Testis (tissue), 3 donors: ENCODE measurements around the gene BABAM2. TPM values are rescaled to one million over a fixed set of nuclear protein-coding genes. Genes with fewer than 3 reads are reported as not detected.

Experiments used
- DNase-seq: peaks from one replicate; pipeline ENCODE4 v3.0.0-alpha.2; 2019
- H3K27ac ChIP-seq, 2 donors: fragments of 200-600 bp; sonication (generic); one replicate each; pipeline ENCODE4 v1.5.1; 2019
- H3K27me3 ChIP-seq: fragments of 200-600 bp; sonication (generic); one replicate; pipeline ENCODE4 v1.5.1; 2019
- H3K36me3 ChIP-seq: fragments of 200-600 bp; sonication (generic); one replicate; pipeline ENCODE4 v1.5.1; 2017; ENCODE audit warnings: low read depth; ENCODE audit errors: missing control alignments
- H3K4me1 ChIP-seq: fragments of 200-600 bp; sonication (generic); one replicate; pipeline ENCODE4 v1.5.1; 2019
- H3K4me3 ChIP-seq, 2 donors: fragments of 200-600 bp; sonication (generic); one replicate each; pipeline ENCODE4 v1.5.1; 2017 to 2019
- H3K9me3 ChIP-seq: fragments of 200-600 bp; sonication (generic); one replicate; pipeline ENCODE4 v1.5.1; 2017
- CTCF ChIP-seq, 3 experiments: fragments of 450-650 bp in 2 of 3; fragments of 200-600 bp in 1 of 3; sonication (generic) in 1 of 3; IDR thresholded peaks; one replicate each; pipeline ENCODE4 v1.5.1; 2016 to 2019; ENCODE audit warnings: antibody characterized with exemption in 3 of 3, mild to moderate bottlenecking in 2 of 3, moderate library complexity in 1 of 3
- POLR2A ChIP-seq: fragments of 450-650 bp; IDR thresholded peaks from one replicate; pipeline ENCODE4 v1.6.1; 2017; ENCODE audit warnings: antibody characterized with exemption, mild to moderate bottlenecking, moderate library complexity
- WGBS, 2 donors: methylation state at CpG; one replicate each; pipeline ENCODE4 v1.1.5; 2018; 5-methylcytosine and 5-hydroxymethylcytosine counted together
- intact Hi-C: fragments of 100-400 bp; cut with DNase I; formaldehyde crosslinking; loops from one replicate; pipeline ENCODE4 v1.15.1; 2023; ENCODE audit warnings: low total_unique reads
- polyA plus RNA-seq: library from polyadenylated mRNA; stranded (reverse); fragments of 350-450 nt; fragmentation: Illumina TruSeq; extraction: RNeasy Lipid Tissue Mini Kit (QIAGEN cat#74804); gene quantifications from one replicate; pipeline ENCODE4 v1.2.3, GENCODE V29; 2014; ENCODE audit warnings: low read depth, low replicate concordance; ENCODE audit not compliant: insufficient read depth
- total RNA-seq, 2 donors: library from RNA; depleted of rRNA; stranded (reverse); fragments of >200 nt; gene quantifications; one replicate each; pipeline ENCODE4 v1.2.3, GENCODE V29; 2016

Gene BABAM2
- total and polyA plus RNA-seq, 3 donors from 2014 or later: 49.2 to 70.6 (median 59.1) TPM

GRCh38 chr2:28352104-28352503, 461.6 kb downstream of the BABAM2 start:
- H3K9me3 ChIP-seq: no peaks in the 10 kb centered on the region
- no peaks in the 10 kb centered on the region for H3K36me3 ChIP-seq
- DNase-seq: no peak
- no peaks in the 10 kb centered on the region for H3K27me3 ChIP-seq
- H3K27ac ChIP-seq: peak overlapping the region in 1 of 2 donors; percentile 1
- WGBS, 2 donors: 67 to 79% methylated on average over 5 of the region's 5 CpGs
- TF ChIP-seq CTCF (IDR thresholded peaks at IDR 0.05) (no peak), POLR2A (no peak)
- intact Hi-C loops: no loop called here
- H3K4me3 ChIP-seq: no peak overlapping the region
- H3K4me1 ChIP-seq: peaks cover 25% of the 10 kb centered on the region

- no peak for DNase-seq
- Histone ChIP-seq H3K27ac (peak overlapping the region in 1 of 2 donors; percentile 1), H3K4me1 (peaks cover 23% of the 10 kb centered on the region), H3K4me3 (no peak overlapping the region), H3K9me3 (no peaks in the 10 kb centered on the region), H3K27me3 (no peaks in the 10 kb centered on the region), H3K36me3 (no peaks in the 10 kb centered on the region)
- intact Hi-C loops: no loop called here
- TF ChIP-seq CTCF (IDR thresholded peaks at IDR 0.05) (no peak), POLR2A (no peak)
- WGBS, 2 donors: 80 to 85% methylated on average over 16 of the region's 16 CpGs
These were observed 462.2 kb downstream of the BABAM2 start for GRCh38 chr2:28352610-28353195.

- no peak overlapping the region for H3K4me3 ChIP-seq
- H3K27me3 ChIP-seq: no peaks in the 10 kb centered on the region
- WGBS, 2 donors: 91 to 95% methylated on average over 10 of the region's 10 CpGs
- TF ChIP-seq CTCF (IDR thresholded peaks at IDR 0.05): no peak
- no peak for TF ChIP-seq POLR2A
- H3K9me3 ChIP-seq: no peaks in the 10 kb centered on the region
- no peaks in the 10 kb centered on the region for H3K36me3 ChIP-seq
- peaks cover 19% of the 10 kb centered on the region for H3K4me1 ChIP-seq
- DNase-seq: no peak
- intact Hi-C loops: no loop called here
- peak overlapping the region; percentile 83 to 84 for H3K27ac ChIP-seq
These were observed 464.5 kb downstream of the BABAM2 start for GRCh38 chr2:28354920-28355520.

GRCh38 chr2:28355521-28356094, 465.1 kb downstream of the BABAM2 start:
- H3K36me3 ChIP-seq: no peaks in the 10 kb centered on the region
- WGBS, 2 donors: 76 to 92% methylated on average over 2 to 6 of the region's 6 CpGs
- intact Hi-C loops: no loop called here
- H3K27ac ChIP-seq: peak overlapping the region; percentile 83 to 84
- H3K9me3 ChIP-seq: no peaks in the 10 kb centered on the region
- no peak overlapping the region for H3K4me3 ChIP-seq
- peak; percentile 67 for DNase-seq
- TF ChIP-seq POLR2A (no peak), CTCF (IDR thresholded peaks at IDR 0.05) (no peak)
- H3K27me3 ChIP-seq: no peaks in the 10 kb centered on the region
- H3K4me1 ChIP-seq: peaks cover 19% of the 10 kb centered on the region
